Measurements from ENCODE around the gene ARAP2.

Gene ARAP2

GRCh38 chr4:36088542-36088941 lies 155.8 kb downstream of the ARAP2 start:
- DNase-seq, result peak; percentile 29

GRCh38 chr4:36086261-36086786 lies 158.0 kb downstream of the ARAP2 start:
- no peak for DNase-seq

GRCh38 chr4:36082817-36083216 lies 161.5 kb downstream of the ARAP2 start:
- DNase-seq, result no peak

DNA sequence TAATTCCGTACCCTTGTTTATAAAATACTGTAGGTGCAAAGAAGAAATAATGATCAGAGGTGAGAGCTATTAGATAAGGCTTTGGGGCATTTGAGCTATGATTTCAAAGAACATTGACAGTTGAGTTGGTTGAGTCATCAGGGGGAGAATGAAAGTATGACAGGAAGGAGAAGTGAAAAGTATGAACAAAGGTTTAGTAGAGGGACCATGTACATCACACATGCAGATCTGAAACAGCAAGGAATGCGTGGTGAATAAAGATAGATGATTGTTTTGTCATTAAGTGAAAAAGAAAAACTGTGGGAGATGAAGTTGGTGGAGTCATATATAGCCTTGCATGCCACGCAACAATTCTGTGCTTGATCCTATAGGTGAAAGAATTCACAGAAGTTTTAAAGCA lies 163.1 kb downstream of the ARAP2 start:
- no peak for DNase-seq

- DNase-seq, result no peak
These were observed 164.6 kb downstream of the ARAP2 start for GRCh38 chr4:36079666-36080065.

DNA sequence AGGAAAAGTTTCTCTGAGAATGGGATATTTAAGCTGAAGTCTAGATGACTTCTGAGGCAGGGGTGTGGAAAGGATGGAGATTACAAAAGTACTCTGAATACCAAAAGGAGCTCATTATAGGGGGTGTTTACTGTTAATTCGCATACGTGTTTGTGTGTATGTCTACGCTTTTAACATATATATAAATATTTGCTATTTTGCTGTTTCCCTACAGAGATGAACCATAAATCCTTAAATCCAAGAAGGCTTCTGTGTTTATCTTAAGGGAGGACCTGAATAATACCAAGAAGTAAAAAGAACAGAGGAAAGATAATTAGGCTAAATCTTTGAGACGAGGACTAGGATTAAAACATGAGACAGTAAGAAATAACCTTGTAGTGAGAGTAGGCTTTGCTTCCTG lies 166.0 kb downstream of the ARAP2 start:
- DNase-seq, result no peak

GRCh38 chr4:36072529-36072928 lies 171.8 kb downstream of the ARAP2 start:
- DNase-seq, result no peak

DNA sequence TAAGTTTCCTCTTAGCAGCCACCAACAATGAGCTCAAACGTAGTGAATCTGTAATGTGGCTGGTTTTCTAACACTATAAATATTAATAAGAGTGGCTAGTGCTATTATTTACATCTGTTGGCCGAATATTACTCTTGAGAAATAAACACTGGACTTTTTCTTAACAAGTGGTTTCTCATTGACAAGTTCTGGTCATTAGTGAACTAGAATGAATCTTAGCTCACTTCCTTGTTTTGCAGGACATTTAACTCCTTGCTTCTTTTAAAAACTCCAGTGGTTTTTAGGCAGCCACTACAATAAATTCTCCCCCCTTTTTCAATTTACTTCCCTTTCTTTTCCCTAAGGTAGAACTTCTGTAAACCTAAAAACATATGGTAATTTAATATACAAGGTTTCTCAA lies 177.2 kb downstream of the ARAP2 start:
- no peak for DNase-seq

DNA sequence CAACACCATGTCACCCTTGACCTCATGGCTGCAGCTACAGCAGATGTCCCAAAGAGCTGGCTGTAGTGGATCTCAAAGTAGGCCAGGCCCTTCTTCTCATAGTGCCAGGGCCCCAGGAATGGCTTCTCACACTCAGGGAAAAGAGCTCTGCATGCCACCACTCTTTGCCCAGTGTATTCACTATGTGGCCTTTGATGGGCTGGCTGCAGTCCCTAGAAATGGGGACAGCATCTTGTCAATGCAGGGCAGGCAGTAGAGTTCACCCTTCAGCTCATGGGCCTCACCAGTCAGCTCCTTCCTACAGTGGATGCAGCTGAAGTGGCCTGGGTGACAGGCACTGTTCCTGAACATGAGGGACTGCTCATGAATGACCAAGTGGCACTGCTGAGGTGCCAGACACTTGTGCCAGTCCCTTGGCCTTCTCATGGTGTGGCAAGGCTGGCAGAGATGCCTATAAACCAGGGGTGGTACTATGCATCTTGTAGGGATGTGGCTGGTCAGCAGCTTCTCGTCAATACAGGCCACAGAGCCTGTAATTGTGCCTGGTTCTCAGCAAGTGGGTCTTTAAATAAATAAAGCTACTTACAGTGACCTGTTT lies 178.9 kb downstream of the ARAP2 start:
- DNase-seq, result no peak

- no peak for DNase-seq
These were observed 180.2 kb downstream of the ARAP2 start for GRCh38 chr4:36064117-36064516.

DNA sequence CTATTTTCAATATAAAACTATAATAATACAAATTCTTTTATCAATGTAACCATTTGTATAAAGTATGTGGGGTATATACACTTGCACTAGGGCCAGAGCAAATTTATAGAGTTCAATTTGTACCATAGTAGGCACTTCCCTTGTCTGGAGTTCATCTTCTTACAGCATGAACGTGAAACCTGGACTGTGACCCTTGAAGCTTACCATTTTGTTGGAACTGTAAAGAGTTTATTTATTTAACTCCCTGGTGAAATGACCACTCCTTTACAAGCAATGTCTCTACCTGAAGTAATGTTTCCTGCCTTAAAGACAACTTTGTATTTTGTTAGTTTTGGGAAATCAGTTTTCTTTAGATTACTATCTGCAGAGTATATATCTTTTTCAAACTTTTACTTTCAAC lies 188.2 kb downstream of the ARAP2 start:
- no peak for DNase-seq

DNA sequence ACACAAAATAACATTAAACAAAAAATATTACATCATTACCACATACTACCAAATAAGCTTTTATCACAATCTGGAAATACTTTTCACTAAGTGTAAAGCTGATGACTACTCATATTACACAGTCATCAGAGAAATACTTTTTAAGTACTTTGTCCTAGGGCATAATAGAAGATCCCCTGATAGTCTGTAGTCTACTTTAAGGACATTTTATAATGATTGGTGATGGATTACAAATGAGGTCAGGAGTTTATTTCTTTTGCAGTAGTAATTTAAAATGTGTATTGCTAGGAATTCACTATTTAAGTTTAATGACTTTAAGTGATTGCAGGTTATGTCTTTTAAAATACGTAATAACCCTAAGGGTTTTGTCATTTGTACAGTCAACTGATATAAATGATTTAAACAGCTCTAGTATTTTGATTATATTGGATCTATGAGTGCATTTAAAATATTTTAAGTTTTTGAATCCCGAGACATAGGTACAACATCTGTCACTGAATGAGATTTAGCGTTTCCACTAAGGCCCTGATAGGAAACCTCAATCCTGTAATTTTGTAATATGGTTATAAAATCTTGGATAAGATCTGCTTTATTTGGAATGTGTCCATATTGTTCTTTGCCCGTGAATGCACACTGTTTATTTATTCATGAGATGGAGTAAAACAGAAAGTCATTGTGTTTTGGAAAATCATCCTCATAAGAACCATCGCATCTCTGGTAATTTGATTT lies 189.5 kb downstream of the ARAP2 start:
- DNase-seq, result no peak

DNA sequence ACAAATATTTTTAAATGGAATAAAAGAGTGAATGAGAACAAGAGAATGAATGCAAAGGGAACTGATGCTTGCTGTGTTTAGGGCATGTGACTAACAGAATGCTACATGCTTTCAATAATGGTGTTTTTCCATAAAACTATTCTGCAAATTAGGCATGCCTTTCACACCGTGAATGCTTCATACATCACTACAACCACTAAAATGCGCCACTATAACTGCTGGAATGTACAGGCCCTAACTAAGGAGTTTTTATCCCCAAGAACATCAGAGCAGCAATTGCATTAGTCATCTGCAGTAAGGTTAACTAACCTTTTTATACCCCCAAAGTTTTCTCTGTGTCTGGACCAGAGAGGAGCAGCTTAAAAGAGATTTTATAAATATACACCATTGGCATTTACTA lies 190.4 kb downstream of the ARAP2 start:
- no peak for DNase-seq

DNA sequence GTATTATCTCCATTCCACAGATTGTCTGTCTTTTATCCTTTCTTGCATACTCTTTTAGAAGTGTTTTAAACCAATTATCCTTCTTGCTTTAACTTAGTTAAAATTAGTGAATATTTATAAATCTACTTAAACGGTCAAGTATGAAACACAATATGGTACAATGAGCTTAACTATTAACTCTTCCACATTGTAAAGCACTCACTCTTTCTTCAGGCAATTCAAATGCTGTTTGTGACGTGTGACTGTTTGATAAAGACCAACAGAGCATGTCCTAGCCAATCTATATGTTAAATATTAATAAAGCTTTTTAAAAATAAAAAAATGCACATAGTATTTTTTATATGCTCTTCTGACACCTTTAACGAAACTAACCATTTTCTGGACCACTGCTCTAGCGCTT lies 192.7 kb downstream of the ARAP2 start:
- DNase-seq, result no peak

DNA sequence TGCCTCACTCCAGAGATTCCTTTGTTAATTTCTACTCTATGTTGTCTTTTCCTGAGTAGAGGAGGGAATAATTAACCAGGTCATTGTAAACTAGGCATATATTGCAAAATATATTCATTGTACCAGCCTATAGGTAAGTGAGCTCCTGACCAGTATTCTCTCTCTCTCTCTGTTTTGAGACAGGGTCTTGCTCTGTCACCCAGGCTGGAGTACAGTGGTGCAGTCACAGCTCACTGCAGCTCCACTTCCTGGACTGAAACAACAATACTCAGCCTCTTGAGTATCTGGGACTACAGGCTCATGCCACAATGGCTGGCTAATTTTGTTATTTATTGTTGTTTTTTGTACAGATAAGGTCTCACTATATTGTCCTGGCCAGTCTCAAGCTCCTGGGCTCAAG lies 198.3 kb downstream of the ARAP2 start:
- DNase-seq, result no peak

- no peak for DNase-seq
These were observed 200.4 kb downstream of the ARAP2 start for GRCh38 chr4:36043901-36044300.

DNA sequence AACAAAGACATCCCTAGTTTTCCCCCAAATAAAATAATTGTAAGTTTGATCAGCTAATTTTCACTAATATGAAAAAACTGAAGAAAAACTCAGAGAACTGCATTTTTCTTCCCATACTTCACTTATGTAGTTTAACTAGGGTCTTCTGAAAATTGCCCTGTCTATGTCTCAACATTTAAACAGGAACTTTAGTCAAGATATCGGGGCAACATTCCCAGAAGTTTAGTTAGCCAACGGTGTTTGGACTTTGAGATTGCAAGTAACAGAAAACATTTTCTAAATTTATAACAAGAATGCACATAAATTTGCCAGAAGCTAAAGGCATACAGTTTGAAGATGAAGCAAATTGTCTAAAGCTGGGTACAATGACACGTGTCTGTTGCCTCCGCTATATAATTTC lies 201.1 kb downstream of the ARAP2 start:
- no peak for DNase-seq

GRCh38 chr4:36042122-36042970 lies 202.0 kb downstream of the ARAP2 start:
- DNase-seq, result no peak

DNA sequence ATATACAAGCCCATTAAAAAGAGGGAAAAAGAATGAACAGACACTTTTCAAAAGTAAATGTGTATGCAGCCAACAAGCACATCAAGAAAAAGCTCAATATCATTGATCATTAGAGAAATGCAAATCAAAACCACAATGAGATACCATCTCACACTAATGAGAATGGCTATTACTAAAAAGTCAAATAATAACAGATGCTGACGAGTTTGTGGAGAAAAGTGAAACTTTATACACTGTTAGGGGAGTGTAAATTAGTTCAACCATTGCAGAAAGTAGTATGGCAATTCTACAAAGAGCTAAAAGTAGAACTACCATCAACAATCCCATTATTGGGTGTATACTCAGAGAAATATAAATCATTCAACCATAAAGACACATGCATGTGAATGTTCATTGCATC lies 203.0 kb downstream of the ARAP2 start:
- DNase-seq, result no peak

GRCh38 chr4:36039026-36039425 lies 205.3 kb downstream of the ARAP2 start:
- DNase-seq, result no peak

GRCh38 chr4:36038491-36038890 lies 205.8 kb downstream of the ARAP2 start:
- DNase-seq, result no peak

DNA sequence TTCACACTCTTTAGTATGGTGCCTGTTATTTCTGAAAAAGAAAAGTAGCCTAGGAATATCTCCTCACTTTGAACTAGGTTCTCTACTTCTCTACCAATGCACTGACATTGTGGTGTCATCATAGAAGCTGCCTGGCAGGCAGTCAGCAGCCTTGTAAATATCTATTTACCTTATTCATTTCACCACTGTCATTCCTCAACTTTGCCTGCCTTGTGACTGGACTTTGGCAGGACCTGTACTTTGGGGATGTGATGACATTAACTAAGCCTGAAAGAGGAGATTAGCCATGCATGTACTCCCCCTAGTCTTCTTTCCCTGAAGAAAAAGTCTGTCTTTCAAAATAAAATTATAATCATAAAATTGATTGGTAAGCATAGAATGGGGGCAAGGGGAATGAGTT lies 207.2 kb downstream of the ARAP2 start:
- no peak for DNase-seq

- DNase-seq, result no peak
These were observed 214.4 kb downstream of the ARAP2 start for GRCh38 chr4:36029951-36030350.

GRCh38 chr4:36027203-36027602 lies 217.1 kb downstream of the ARAP2 start:
- DNase-seq, result no peak
